ENCODE data around the gene ACOT9. TPM values are rescaled to one million over a fixed set of nuclear protein-coding genes. Genes with fewer than 3 reads are reported as not detected.

ACOT9 gene
- polyA plus RNA-seq, 2 of the 4 experiments (the other 2 are of a cell fraction), result 87.0 to 110 TPM

DNA sequence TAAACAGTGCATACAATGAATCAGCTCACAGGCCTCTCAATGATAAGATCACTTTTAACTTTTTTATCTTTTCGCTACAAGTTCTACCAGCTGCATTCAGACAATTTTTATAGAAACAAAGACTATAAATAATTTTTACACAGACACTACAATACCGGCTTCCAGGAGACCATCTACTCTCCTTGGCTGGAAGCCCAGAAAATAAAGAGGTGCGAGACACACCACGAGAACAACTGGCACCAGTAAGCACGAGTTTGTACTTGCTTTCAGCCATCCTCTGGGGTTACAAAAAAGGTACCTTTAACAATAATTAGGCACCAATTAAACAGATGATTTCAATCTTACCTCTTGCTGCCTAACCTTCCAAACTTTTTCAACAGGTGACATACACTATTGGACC, 87.0 kb downstream of the ACOT9 start:
- no peak overlapping the region for H3K4me2 ChIP-seq
- ChIA-PET POLR2A (no interaction called here), CTCF (no interaction called here)
- no peaks in the 10 kb centered on the region for H3K4me1 ChIP-seq
- ATAC-seq (no peak), DNase-seq (ENCODE audit: low read depth in 1 of 2, low spot score in 1 of 2) (no peak), FAIRE-seq (no peak)
- H3K9me3 ChIP-seq, result no peaks in the 10 kb centered on the region
- 73% methylated on average over 5 of the region's 5 CpGs for WGBS (ENCODE audit: missing lambda C conversion rate)
- no peak overlapping the region for H3K27ac ChIP-seq
- TF ChIP-seq POLR2AphosphoS2 (conservative IDR thresholded peaks at IDR 0.05; ENCODE audit: low read length), result no peak
- no peak for TF ChIP-seq MYC (IDR thresholded peaks at IDR 0.05; ENCODE audit: borderline replicate concordance, low read length)
- TF ChIP-seq, protein P1, sequence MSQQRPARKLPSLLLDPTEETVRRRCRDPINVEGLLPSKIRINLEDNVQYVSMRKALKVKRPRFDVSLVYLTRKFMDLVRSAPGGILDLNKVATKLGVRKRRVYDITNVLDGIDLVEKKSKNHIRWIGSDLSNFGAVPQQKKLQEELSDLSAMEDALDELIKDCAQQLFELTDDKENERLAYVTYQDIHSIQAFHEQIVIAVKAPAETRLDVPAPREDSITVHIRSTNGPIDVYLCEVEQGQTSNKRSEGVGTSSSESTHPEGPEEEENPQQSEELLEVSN (IDR thresholded peaks at IDR 0.05; ENCODE audit: borderline replicate concordance, low read depth), result no peak
- no peak for TF ChIP-seq EP300 (IDR thresholded peaks at IDR 0.05)
- TF ChIP-seq, protein P2, sequence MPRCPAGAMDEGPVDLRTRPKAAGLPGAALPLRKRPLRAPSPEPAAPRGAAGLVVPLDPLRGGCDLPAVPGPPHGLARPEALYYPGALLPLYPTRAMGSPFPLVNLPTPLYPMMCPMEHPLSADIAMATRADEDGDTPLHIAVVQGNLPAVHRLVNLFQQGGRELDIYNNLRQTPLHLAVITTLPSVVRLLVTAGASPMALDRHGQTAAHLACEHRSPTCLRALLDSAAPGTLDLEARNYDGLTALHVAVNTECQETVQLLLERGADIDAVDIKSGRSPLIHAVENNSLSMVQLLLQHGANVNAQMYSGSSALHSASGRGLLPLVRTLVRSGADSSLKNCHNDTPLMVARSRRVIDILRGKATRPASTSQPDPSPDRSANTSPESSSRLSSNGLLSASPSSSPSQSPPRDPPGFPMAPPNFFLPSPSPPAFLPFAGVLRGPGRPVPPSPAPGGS (IDR thresholded peaks at IDR 0.05), result no peak
- TF ChIP-seq CBX2 (IDR thresholded peaks at IDR 0.05; ENCODE audit: borderline replicate concordance, low read depth), result no peak
- no peak overlapping the region for H3K4me3 ChIP-seq

Small RNAs within 50 kb of the gene (small RNA-seq; reads per million reads assigned to genes)
- gene RF00019, result 0 reads per million in 6 experiments

Other genes starting within 250 kb of the ACOT9 start
- 283 and 313 TPM in 2 replicates for gene PRDX4, start 75.8 kb downstream of the ACOT9 start, polyA plus RNA-seq (2011; rRNA removed)
- gene PRDX4, start 75.8 kb downstream of the ACOT9 start, polyA plus RNA-seq (2017; fragmentation: RNase III; extraction: RNeasy Plus Mini Kit Qiagen cat#74134 plus additional on column Dnase treatment), result 207 to 226 TPM (median 212 TPM) in 3 replicates
- 2,314 and 3,185 TPM in 2 replicates for gene SAT1, start 39.9 kb upstream of the ACOT9 start, polyA plus RNA-seq (2011; rRNA removed)
- 458 to 607 TPM (median 585 TPM) in 3 replicates for gene SAT1, start 39.9 kb upstream of the ACOT9 start, polyA plus RNA-seq (2017; fragmentation: RNase III; extraction: RNeasy Plus Mini Kit Qiagen cat#74134 plus additional on column Dnase treatment)
- 48.5 and 59.4 TPM in 2 replicates for gene APOO, start 164.7 kb upstream of the ACOT9 start, polyA plus RNA-seq (2011; rRNA removed)
- 33.3 to 35.1 TPM (median 33.5 TPM) in 3 replicates for gene APOO, start 164.7 kb upstream of the ACOT9 start, polyA plus RNA-seq (2017; fragmentation: RNase III; extraction: RNeasy Plus Mini Kit Qiagen cat#74134 plus additional on column Dnase treatment)
- 0.37 and 0.47 TPM in 2 replicates for gene CXorf58, start 164.7 kb upstream of the ACOT9 start, polyA plus RNA-seq (2011; rRNA removed)
- 0.07 to 0.16 TPM (median 0.15 TPM) in 3 replicates for gene CXorf58, start 164.7 kb upstream of the ACOT9 start, polyA plus RNA-seq (2017; fragmentation: RNase III; extraction: RNeasy Plus Mini Kit Qiagen cat#74134 plus additional on column Dnase treatment)